Ishikawa (cell line): ENCODE data around the gene CMTM3.

Source experiments
- CEBPB ChIP-seq: IDR thresholded peaks from 2 replicates; pipeline ENCODE4 v1.6.1; 2012
- CREB1 ChIP-seq: IDR thresholded peaks from 2 replicates; pipeline ENCODE4 v1.6.1; 2012; ENCODE audit warnings: low read depth
- EGR1 ChIP-seq: IDR thresholded peaks from 2 replicates; pipeline ENCODE4 v1.6.1; 2012
- EP300 ChIP-seq: IDR thresholded peaks from 2 replicates; pipeline ENCODE4 v1.6.1; 2012; ENCODE audit warnings: borderline replicate concordance
- FOXM1 ChIP-seq: IDR thresholded peaks from 2 replicates; pipeline ENCODE4 v1.6.1; 2012; ENCODE audit warnings: low read depth, borderline replicate concordance
- MAX ChIP-seq: IDR thresholded peaks from 2 replicates; pipeline ENCODE4 v1.6.1; 2012
- NFIC ChIP-seq: IDR thresholded peaks from 2 replicates; pipeline ENCODE4 v1.6.1; 2012
- RAD21 ChIP-seq: IDR thresholded peaks from 2 replicates; pipeline ENCODE4 v1.6.1; 2012; ENCODE audit warnings: low read depth
- REST ChIP-seq: IDR thresholded peaks from 2 replicates; pipeline ENCODE4 v1.6.1; 2012; ENCODE audit warnings: low read depth, mild to moderate bottlenecking
- TAF1 ChIP-seq: IDR thresholded peaks from 2 replicates; pipeline ENCODE4 v1.6.1; 2012; ENCODE audit warnings: low read depth, mild to moderate bottlenecking
- TCF12 ChIP-seq: IDR thresholded peaks from 2 replicates; pipeline ENCODE4 v1.6.1; 2012; ENCODE audit warnings: low read depth
- TEAD4 ChIP-seq: IDR thresholded peaks from 2 replicates; pipeline ENCODE4 v1.6.1; 2012
- YY1 ChIP-seq: IDR thresholded peaks from 2 replicates; pipeline ENCODE4 v1.6.1; 2012; ENCODE audit warnings: low read depth
- ZBTB7A ChIP-seq: IDR thresholded peaks from 2 replicates; pipeline ENCODE4 v1.6.1; 2012; ENCODE audit warnings: low read depth

The CMTM3 gene

GRCh38 chr16:66604376-66605176 is at the start of gene CMTM3:
CMTM3 (plus strand) TSS chr16:66604704; CDS start chr16:66604806, 102 bp downstream.
- TF ChIP-seq RAD21 (peak; percentile 40; the same call in 1 of the 2 replicates), ZBTB7A (peak; percentile 94), NFIC (no peak)

- no peak for TF ChIP-seq REST
- TF ChIP-seq EP300, result no peak
- no peak for TF ChIP-seq NFIC
- TF ChIP-seq CREB1, result no peak
Observed at GRCh38 chr16:66560107-66560506, 44.4 kb upstream of the CMTM3 start.

GRCh38 chr16:66561381-66562080 is 43.0 kb upstream of the CMTM3 start:
- TF ChIP-seq YY1 (no peak), CEBPB (no peak), EGR1 (no peak), REST (no peak), RAD21 (no peak), TCF12 (no peak)

GRCh38 chr16:66562409-66562808 is 42.1 kb upstream of the CMTM3 start:
- TF ChIP-seq RAD21 (0 out of 2 replicates have a peak, but pooled peaks have one; percentile 9), TEAD4 (no peak)

GRCh38 chr16:66562986-66563385 is 41.5 kb upstream of the CMTM3 start:
- TF ChIP-seq CEBPB, result no peak

GRCh38 chr16:66563574-66564334 is 40.8 kb upstream of the CMTM3 start:
- no peak for TF ChIP-seq YY1
- TF ChIP-seq CREB1, result no peak
- TF ChIP-seq EGR1, result no peak
- no peak for TF ChIP-seq TAF1
- TF ChIP-seq REST, result no peak
- TF ChIP-seq MAX, result no peak
- TF ChIP-seq RAD21, result no peak
- no peak for TF ChIP-seq FOXM1
- no peak for TF ChIP-seq NFIC
